Fibroblast of peridontal ligament (primary cell): ENCODE results near the gene DVL1.

Experiments used
- DNase-seq: peaks from one replicate; pipeline ENCODE4 v3.0.0-alpha.2; 2010; ENCODE audit errors: extremely low read depth

Gene DVL1

DNA sequence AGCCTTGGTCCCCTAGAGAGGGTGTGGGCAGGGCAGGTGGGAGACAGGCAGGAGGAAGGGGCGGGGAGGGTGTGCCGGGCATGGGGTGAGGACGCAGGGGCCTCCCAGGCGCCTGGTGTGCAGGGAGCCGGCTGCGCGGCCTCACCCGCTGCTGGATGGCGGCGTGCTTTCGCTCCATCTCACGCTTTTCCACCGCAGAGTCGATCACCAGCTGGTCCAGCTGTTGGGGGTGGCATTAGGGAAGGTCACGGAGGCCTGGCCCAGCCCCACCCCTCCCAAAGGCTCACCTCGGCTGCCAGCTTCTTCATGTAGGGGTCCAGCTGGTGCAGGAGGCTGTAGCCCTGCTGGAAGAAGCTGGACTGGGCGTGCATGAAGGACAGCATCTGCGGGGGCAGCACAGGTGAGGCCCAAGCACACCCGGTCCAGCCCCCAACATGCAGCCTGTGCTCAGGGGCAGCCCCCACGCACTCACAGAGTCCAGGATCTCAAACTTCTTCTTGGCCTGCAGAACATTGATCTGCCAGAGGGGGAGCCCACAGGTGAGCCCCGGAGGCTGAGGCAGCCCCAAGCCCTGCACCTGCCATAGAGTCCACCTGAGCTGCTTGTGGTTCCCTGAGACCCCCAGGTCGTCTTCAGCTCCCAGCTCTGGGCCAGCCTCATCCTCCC lies 49.4 kb downstream of the DVL1 start:
- no peak for DNase-seq

DNA sequence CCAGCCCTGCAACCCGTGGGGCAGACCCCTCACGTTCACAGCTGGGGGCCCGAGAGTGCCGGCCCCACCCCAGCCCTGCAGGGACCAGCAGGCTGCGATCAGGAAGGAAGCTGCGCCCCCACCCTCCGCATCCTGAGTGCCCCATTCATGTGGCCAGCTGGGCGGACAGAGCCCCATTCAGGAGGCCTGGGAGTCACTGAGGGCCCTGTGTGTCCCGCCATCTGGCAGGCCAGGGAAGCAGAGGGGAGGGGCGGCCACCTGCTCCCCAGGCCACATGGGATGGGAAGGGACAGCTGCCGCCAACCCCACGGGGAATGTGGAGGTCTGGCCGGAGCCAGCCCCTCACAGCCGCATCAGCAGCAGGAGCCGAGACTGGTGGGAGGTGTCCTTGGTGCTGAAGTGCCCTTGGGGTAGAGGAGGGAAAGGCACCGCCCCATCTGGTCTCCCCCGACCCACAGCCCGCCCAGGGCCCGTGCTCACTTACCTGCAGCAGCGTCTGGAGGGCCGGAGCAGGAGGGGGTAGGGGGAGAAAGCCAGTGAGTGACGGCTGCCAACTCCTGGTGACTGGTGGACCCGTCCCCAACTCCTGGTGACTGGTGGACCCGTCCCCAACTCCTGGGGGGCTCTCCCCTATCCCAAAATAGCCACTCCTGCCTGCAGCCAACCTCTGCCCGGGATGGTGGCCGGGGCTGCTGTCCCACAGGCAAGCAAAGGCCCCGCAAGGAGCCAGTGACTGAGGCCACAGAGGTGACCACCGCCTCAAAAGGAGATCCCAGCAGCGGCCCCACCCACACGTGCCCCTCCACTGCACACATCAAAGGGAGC lies 50.1 kb downstream of the DVL1 start:
- DNase-seq, result no peak

DNA sequence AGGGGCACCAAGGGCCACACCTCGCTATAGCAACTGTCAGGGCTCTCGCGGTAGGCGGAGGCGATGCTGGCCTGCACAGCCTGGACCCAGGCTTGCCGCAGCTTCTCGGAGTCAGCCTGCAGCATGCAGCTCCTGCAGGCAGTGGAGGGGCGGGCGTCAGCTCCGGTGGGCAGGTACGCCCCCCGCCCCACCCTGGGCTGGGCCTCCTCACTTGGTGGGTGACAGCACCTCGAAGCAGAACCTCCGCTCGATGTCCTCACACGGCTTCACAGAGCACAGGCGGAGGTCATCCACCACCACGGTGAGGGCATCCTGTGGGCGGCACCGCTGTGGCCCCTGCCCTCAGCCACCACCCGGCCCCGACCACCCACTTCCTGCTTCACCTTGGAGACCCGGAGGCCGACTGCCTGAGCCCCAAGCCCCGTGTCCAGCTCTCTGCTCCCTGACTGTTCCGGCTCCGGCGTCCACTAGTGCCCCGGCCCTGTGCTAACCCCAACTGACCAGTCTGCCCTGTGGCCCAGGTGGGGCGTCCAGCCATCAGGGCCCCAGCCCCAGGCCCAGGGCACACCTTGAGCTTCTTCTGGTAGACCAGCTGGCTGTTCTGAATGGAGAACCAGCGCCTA lies 51.3 kb downstream of the DVL1 start:
- no peak for DNase-seq

DNA sequence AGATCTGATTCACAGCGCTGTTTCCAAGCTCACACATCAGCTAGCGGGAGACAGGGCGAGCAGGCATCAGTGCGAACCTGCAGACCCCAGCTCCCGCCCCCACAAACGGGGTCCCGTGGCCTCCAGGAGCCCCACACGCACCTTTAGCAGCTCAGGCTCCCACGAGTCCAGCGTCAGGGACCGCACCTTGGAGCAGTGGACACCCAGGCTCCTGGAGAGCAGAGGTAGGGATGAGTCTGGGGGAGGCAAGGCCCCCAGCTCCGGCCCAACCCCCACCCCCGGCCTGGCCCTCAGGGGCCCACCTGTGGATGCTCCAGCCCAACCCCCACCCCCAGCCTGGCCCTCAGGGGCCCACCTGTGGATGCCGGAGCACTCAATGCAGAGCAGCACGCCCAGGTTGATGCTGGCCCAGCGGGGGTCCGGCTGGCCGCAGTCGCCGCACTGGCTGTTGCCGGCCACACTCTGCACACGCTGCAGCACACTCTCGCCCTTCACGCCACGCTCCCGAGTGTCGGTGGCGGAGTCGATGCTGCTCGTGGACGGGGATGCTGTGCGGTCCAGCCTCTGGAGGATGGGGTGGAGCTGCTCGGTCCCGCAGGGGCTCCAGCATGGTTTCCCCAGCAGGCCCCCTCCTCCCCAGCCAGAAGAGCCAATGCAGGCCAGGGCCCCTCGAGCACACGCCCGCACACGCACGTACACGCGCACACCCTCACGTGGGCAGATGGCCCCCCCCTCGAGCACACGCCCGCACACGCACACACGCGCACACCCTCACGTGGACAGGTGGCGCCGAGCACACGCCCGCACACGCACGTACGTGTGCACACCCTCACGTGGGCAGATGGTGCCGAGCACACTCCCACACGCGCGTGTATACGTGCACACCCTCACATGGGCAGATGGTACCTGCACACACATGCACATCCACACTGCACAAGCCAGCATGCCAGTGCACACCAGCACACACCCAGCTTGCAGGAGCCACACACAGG lies 52.9 kb downstream of the DVL1 start:
- no peak for DNase-seq

DNA sequence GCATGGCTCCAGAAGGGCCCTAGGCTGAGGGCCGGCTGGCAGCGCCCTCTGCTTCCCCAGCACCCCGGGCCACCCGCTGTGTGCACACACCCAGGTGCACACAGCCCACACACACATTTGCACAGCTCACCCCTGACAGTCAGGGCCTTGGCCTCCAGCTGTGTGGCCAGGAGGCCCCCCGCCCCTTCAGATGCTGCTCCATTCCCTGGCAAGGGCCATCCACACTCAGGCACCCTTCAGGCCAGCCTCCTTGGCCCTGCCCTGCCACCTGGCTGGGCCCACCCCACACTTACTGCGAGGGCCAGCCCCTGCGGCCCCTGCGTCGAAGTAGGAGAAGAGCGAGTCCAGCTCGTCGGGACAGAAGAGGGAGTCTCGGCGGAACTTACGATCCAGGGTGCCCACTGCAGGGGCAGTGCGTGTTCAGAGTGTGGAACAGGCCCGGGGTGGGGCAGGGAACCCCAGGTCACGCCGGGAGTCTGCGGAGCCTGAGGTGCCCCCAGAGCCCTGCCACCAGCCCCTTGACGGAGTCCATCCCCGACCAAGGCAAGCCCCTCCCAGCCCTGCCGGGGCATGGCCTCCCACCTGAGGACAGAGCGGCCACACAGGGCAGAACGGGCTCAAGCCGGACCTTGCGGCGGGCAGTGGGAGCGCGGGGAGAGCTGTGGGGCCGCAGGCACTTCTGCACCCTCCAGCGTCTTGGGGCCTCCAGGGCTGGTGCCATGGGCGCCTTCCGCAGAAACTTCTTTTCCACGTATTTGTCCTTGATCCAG lies 53.9 kb downstream of the DVL1 start:
- no peak for DNase-seq

DNA sequence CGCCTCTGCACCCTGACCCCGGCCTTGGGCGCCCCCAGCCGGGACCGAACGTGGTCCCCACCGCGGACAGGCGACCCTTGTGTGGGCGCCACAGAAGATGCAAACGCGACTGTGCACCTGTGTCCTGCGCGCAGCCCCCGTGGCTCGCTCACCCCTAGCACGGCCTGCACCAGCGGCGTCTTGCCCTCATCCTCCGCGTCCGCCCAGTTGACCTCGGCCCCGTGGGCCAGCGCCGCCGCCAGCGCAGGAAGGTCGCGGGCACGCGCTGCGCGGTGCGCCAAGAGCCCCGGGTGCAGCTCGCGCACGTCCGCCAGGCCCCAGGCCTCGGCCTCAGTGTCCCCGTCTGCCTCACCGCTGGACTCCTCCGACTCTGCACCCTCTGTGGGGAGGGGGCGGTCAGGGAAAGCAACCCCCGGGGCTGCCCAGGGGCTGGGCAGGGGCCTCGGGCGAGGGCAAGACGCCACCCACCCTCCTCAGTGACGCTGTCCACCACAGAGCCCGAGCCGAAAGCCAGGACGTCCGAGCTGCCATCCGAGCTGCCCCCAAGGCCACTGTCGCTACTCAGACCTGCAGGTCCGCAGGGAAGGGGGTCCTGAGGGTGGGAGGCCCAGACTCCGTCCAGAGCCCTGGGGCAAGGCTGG lies 54.8 kb downstream of the DVL1 start:
- DNase-seq, result no peak

DNA sequence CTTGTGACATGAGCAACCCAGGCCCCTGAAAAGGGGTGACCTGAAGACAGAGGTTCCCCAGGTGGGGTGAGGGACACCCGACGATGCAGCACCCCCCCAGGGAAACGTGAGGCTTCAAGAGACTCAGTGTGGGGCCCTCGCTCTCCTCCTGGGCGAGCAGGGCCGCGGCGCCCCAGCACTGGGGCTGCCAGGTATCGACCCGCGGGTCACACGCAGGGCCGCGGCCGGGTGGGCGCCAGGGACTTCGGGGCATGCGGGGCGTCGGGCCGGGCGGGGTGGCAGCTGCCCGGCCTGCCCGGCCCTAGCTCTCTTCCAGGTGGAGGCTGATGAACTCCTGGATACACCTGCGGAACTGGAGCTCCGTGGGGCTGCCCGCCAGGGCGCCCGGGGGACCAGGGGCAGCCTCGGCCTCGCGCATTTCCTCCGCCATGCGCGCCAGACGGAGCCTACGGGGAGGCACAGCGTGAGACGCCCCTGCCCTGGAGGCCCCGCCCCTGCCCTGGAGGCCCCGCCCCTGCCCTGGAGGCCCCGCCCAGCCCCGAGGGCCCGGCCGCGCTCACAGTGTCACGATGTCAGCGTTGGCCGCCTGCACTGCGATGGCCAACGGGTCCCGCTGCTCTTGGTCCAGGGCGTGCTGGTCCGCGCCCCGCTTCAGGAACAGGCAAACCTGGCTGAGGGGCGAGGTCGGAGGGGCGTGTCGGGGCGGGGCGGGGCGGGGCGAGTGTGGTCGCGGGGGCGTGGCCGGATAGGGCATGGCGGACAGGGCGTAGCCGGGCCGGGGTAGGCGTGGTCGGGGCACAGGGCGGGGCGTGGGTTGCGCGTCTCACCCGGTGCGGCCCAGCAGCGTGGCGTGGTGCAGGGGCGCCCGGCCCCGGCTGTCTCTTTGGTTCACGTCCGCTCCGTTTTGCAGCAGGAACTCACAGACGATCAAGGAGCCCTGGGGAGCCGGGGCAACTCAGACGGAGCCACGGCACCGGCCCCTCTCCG lies 55.7 kb downstream of the DVL1 start:
- DNase-seq, result no peak

DNA sequence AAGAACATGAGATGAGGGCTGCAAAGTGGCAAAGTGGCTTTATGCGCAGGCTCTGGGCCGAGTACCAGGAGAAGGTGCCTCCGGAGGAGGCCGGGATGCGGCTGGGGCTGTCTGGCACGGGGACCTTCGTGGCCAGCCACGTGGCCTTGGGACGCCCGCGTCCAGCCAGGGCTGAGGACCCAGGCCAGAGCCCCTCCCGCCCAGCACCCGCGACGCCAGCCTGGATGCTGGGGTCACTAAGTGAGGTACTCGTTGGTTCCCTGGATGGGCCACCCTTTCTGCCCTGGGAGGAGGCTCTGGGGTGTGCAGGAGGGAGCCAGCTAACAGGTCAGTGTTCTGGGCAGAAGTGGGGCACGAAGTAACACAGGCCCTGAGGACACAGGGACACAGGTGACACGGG lies 56.4 kb downstream of the DVL1 start:
- DNase-seq, result no peak

DNA sequence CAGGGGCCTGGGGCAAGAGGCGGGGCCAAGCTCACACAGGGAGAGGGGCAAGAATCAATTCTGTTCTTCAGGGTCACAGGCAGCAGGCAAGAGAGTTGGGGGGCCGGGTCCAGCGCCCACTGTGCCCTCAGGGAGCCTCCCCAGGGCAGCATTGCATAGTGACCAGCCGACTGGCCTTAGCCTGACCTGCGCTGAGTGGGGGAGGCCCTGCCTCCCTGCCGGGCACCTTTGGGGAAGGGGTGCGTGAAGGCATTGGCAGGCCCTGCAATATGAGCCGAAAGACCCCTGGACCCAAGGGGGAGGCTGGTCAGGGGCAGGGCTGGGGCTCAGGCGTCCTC lies 56.8 kb downstream of the DVL1 start:
- DNase-seq, result no peak

DNA sequence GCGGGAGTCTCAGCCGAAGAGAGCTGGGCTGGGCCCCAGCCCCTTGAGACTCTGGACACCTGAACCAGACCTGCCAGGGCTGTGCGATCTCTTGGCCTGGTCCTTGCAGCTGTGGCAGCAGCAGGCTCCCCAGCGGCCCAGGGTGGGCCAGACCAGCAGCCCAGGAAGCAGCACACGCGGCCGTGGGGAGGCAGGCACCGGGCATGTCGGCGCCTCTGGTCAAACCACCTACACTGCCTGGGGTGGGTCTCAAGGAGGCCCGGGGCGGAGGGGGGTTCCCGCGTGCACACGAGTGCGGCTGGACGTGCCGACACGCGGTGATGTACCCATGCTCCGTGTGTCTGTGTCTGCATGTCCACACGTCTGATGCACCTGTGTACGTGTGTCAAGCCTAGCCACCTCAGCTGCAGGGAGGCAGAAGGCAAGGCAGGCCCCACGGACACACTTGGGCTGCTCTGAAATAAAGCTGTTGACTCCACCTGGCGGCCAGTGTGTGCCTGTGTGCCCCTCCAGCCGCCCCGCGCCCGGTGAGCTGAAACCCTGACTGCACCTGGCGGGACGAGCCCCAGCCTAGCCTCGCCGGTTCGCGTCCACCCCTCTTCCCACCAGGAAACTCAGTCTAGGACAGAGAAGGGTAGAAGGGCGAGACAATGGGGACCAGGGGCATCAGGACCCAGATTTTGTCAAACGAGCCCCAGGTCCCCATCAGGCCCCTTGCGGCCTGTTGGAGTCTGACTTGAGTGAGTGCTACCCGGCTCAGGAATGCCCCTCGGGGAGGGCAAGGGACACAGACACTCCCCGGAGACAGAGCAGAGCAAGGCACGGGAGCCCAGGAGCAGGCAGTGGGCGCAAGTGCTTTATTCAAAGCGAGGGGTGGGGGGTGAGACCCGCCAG lies 57.4 kb downstream of the DVL1 start:
- DNase-seq, result peak; percentile 37

DNA sequence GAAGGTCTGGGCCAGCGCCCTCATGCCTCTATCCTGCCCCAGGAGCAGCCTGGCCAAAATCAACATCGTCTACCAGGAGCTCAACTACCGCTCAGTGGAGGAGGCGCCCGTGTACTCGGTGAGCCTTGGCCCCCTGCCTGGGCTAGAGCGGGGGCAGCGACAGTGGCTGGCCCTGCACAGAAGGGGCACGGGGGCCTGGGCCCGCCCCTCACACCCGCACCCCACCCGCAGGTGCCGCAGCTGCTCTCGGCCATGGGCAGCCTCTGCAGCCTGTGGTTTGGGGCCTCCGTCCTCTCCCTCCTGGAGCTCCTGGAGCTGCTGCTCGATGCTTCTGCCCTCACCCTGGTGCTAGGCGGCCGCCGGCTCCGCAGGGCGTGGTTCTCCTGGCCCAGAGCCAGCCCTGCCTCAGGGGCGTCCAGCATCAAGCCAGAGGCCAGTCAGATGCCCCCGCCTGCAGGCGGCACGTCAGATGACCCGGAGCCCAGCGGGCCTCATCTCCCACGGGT lies 58.1 kb downstream of the DVL1 start:
- DNase-seq, result no peak

DNA sequence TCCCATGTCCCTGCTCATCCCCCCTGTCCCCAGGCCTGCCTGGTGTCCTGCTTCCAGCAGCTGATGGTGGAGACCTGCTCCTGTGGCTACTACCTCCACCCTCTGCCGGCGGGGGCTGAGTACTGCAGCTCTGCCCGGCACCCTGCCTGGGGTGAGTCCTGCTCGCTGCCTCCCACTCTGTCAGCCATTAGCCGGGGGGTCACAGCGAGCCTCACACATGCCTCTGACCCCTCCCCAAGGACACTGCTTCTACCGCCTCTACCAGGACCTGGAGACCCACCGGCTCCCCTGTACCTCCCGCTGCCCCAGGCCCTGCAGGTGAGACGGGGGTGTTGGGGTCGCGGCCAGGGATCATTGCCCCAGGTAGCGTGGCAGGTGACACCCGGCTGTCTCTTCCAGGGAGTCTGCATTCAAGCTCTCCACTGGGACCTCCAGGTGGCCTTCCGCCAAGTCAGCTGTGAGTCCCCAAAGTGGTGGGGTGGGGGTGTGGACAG lies 58.9 kb downstream of the DVL1 start:
- DNase-seq, result no peak

DNA sequence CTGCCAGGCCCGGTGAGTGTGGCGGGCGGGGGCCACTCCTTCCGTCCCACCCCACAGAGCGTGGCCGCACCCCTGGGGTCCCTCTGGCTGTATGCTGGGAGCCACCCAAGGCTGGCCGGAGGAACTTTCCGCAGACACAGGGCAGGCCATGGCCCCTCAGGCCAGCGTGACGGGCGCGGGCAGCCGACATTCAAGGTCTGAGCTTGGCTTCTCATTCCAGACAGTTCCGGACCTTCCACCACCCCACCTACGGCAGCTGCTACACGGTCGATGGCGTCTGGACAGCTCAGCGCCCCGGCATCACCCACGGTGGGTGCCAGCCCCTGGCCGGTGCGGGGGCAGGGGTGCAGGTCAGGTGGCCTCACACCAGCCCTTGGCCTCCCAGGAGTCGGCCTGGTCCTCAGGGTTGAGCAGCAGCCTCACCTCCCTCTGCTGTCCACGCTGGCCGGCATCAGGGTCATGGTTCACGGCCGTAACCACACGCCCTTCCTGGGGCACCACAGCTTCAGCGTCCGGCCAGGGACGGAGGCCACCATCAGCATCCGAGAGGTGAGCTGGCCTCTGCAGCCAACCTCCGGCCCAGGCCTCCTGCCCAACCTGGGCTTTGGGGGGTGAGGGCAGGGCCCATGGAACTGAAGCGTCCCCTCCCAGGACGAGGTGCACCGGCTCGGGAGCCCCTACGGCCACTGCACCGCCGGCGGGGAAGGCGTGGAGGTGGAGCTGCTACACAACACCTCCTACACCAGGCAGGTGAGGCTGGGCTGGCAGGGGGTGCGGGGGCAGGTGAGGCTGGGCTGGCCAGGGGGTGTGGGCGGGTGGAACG lies 61.7 kb downstream of the DVL1 start:
- no peak for DNase-seq

DNA sequence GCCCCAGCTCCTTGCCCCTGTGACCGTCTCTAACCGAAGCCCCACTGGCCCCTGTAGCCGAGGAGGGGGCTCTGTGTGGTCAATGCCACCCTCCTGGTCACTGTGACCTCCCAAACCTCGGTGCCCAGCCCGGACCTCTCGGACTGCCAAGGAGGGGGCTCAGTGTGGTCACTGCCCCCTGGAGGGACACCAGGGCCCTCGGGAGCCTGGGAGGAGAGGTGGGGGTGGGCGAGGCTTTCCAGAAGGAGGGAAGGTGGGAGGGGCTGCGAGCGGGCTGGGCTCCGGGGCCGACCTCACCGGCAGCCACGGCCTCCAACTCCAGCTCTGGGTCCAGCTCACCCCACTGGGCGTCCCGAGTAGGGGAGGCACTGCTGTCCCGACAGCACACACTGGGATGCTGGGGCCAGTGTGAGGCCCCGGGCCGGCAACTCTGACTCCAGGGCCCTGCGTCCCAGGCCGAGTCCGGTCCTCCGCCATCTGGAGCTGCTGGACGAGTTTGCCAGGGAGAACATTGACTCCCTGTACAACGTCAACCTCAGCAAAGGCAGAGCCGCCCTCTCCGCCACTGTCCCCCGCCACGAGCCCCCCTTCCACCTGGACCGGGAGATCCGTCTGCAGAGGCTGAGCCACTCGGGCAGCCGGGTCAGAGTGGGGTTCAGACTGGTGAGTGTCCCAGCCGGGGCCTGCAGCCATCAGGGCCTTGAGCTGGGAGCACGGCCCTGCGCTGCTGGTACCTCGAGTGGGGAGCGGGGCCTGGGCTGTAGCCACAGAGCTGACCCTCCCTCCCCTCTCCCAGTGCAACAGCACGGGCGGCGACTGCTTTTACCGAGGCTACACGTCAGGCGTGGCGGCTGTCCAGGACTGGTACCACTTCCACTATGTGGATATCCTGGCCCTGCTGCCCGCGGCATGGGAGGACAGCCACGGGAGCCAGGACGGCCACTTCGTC lies 62.6 kb downstream of the DVL1 start:
- DNase-seq, result no peak

DNA sequence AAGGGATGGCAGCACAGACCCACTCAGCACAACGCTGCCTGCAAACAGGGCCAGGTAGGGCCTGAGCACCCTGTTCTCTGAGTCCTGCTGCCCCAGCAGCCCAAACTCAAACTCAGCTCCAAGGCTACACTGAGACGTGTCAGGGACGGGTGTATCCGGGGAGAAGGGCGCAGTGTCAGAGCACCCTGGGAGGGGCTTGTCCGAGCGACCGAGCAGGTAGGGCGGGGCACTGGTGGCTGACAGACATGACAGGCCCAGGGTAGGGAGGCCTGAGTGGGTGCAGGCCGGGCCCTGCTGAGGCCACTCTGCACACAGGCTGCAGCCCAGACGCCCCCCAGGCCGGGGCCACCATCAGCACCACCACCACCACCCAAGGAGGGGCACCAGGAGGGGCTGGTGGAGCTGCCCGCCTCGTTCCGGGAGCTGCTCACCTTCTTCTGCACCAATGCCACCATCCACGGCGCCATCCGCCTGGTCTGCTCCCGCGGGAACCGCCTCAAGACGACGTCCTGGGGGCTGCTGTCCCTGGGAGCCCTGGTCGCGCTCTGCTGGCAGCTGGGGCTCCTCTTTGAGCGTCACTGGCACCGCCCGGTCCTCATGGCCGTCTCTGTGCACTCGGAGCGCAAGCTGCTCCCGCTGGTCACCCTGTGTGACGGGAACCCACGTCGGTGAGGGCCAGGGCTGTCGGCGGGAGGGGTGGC lies 63.5 kb downstream of the DVL1 start:
- DNase-seq, result no peak
